Activated T-cell treated with anti-CD3 and anti-CD28 coated beads, Interleukin-2, amount 50 U/mL, for 24 hours (primary cell): ENCODE results near the gene IL1RAPL1.

ENCODE experiments used
- DNase-seq: peaks from one replicate; pipeline ENCODE4 v3.0.0-alpha.2; 2020
- H3K27ac Mint-ChIP-seq: 2 replicates; pipeline ENCODE4 v1.8.0; 2020; ENCODE audit warnings: mild to moderate bottlenecking, mixed read lengths
- H3K27me3 Mint-ChIP-seq: 2 replicates; pipeline ENCODE4 v1.8.0; 2020; ENCODE audit warnings: mixed read lengths
- H3K36me3 Mint-ChIP-seq: 2 replicates; pipeline ENCODE4 v1.8.0; 2020; ENCODE audit warnings: low read depth, mixed read lengths
- H3K4me1 Mint-ChIP-seq: 2 replicates; pipeline ENCODE4 v1.8.0; 2020; ENCODE audit warnings: low read depth, mixed read lengths
- H3K4me3 Mint-ChIP-seq: 2 replicates; pipeline ENCODE4 v1.8.0; 2020; ENCODE audit warnings: mild to moderate bottlenecking, moderate library complexity, mixed read lengths
- H3K9me3 Mint-ChIP-seq: 2 replicates; pipeline ENCODE4 v1.8.0; 2020; ENCODE audit warnings: mixed read lengths

IL1RAPL1 gene

GRCh38 chrX:28889591-28890090, 302.4 kb downstream of the IL1RAPL1 start:
- Mint-ChIP-seq H3K9me3 (no peaks in the 10 kb centered on the region), H3K27ac (no peak overlapping the region), H3K27me3 (no peaks in the 10 kb centered on the region), H3K4me3 (no peak overlapping the region), H3K4me1 (no peaks in the 10 kb centered on the region), H3K36me3 (no peaks in the 10 kb centered on the region)
- no peak for DNase-seq

- peaks cover 2% of the 10 kb centered on the region for H3K9me3 Mint-ChIP-seq
- no peaks in the 10 kb centered on the region for H3K36me3 Mint-ChIP-seq
- no peak overlapping the region for H3K4me3 Mint-ChIP-seq
- no peaks in the 10 kb centered on the region for H3K27me3 Mint-ChIP-seq
- H3K27ac Mint-ChIP-seq = no peak overlapping the region
- no peaks in the 10 kb centered on the region for H3K4me1 Mint-ChIP-seq
- DNase-seq = no peak
These were observed 314.4 kb downstream of the IL1RAPL1 start for GRCh38 chrX:28901637-28902036.

- no peak overlapping the region for H3K27ac Mint-ChIP-seq
- no peaks in the 10 kb centered on the region for H3K4me1 Mint-ChIP-seq
- H3K27me3 Mint-ChIP-seq = peaks cover 9% of the 10 kb centered on the region
- no peak overlapping the region for H3K4me3 Mint-ChIP-seq
- DNase-seq = no peak
- H3K36me3 Mint-ChIP-seq = no peaks in the 10 kb centered on the region
- peaks cover 4% of the 10 kb centered on the region for H3K9me3 Mint-ChIP-seq
These were observed 323.2 kb downstream of the IL1RAPL1 start for GRCh38 chrX:28910487-28910886.

GRCh38 chrX:28920153-28920943, 333.1 kb downstream of the IL1RAPL1 start:
- Mint-ChIP-seq H3K9me3 (no peaks in the 10 kb centered on the region), H3K27me3 (no peaks in the 10 kb centered on the region), H3K4me3 (no peak overlapping the region), H3K27ac (no peak overlapping the region), H3K36me3 (no peaks in the 10 kb centered on the region), H3K4me1 (no peaks in the 10 kb centered on the region)
- DNase-seq = no peak

GRCh38 chrX:28922106-28922505, 334.9 kb downstream of the IL1RAPL1 start:
- Mint-ChIP-seq H3K4me3 (no peak overlapping the region), H3K27me3 (no peaks in the 10 kb centered on the region), H3K36me3 (no peaks in the 10 kb centered on the region), H3K9me3 (no peaks in the 10 kb centered on the region), H3K4me1 (no peaks in the 10 kb centered on the region), H3K27ac (no peak overlapping the region)
- no peak for DNase-seq

GRCh38 chrX:28946846-28947245, 359.6 kb downstream of the IL1RAPL1 start:
- Mint-ChIP-seq H3K4me3 (no peak overlapping the region), H3K9me3 (no peaks in the 10 kb centered on the region), H3K4me1 (no peaks in the 10 kb centered on the region), H3K36me3 (no peaks in the 10 kb centered on the region), H3K27ac (no peak overlapping the region), H3K27me3 (peaks cover 5% of the 10 kb centered on the region)
- no peak for DNase-seq

GRCh38 chrX:28960063-28960462, 372.8 kb downstream of the IL1RAPL1 start:
- Mint-ChIP-seq H3K9me3 (peaks cover 2% of the 10 kb centered on the region), H3K27me3 (peaks cover 2% of the 10 kb centered on the region), H3K4me3 (no peak overlapping the region), H3K4me1 (no peaks in the 10 kb centered on the region), H3K36me3 (no peaks in the 10 kb centered on the region), H3K27ac (no peak overlapping the region)
- no peak for DNase-seq

GRCh38 chrX:28966331-28966730, 379.1 kb downstream of the IL1RAPL1 start:
- H3K4me1 Mint-ChIP-seq = no peaks in the 10 kb centered on the region
- H3K36me3 Mint-ChIP-seq = no peaks in the 10 kb centered on the region
- no peaks in the 10 kb centered on the region for H3K9me3 Mint-ChIP-seq
- DNase-seq = no peak
- no peak overlapping the region for H3K27ac Mint-ChIP-seq
- no peak overlapping the region for H3K4me3 Mint-ChIP-seq
- peaks cover 2% of the 10 kb centered on the region for H3K27me3 Mint-ChIP-seq

- Mint-ChIP-seq H3K27me3 (peaks cover 11% of the 10 kb centered on the region), H3K4me1 (no peaks in the 10 kb centered on the region), H3K9me3 (no peaks in the 10 kb centered on the region), H3K36me3 (no peaks in the 10 kb centered on the region), H3K4me3 (no peak overlapping the region), H3K27ac (no peak overlapping the region)
- DNase-seq = no peak
These were observed 381.9 kb downstream of the IL1RAPL1 start for GRCh38 chrX:28969126-28969525.

- Mint-ChIP-seq H3K27ac (no peak overlapping the region), H3K4me1 (no peaks in the 10 kb centered on the region), H3K27me3 (no peaks in the 10 kb centered on the region), H3K4me3 (no peak overlapping the region), H3K36me3 (no peaks in the 10 kb centered on the region), H3K9me3 (no peaks in the 10 kb centered on the region)
- DNase-seq = no peak
These were observed 392.6 kb downstream of the IL1RAPL1 start for GRCh38 chrX:28979877-28980276.

- Mint-ChIP-seq H3K36me3 (no peaks in the 10 kb centered on the region), H3K9me3 (no peaks in the 10 kb centered on the region), H3K4me3 (no peak overlapping the region), H3K27me3 (no peaks in the 10 kb centered on the region), H3K4me1 (no peaks in the 10 kb centered on the region), H3K27ac (no peak overlapping the region)
- DNase-seq = no peak
These were observed 394.7 kb downstream of the IL1RAPL1 start for GRCh38 chrX:28981952-28982351.

- Mint-ChIP-seq H3K36me3 (no peaks in the 10 kb centered on the region), H3K9me3 (no peaks in the 10 kb centered on the region)
These were observed 401.0 kb downstream of the IL1RAPL1 start for GRCh38 chrX:28988246-28988645.

GRCh38 chrX:28997706-28998463, 410.6 kb downstream of the IL1RAPL1 start:
- no peak overlapping the region for H3K4me3 Mint-ChIP-seq
- peaks cover 2% of the 10 kb centered on the region for H3K9me3 Mint-ChIP-seq
- H3K36me3 Mint-ChIP-seq = no peaks in the 10 kb centered on the region
- H3K27me3 Mint-ChIP-seq = peaks cover 2% of the 10 kb centered on the region
- no peak for DNase-seq
- H3K4me1 Mint-ChIP-seq = no peaks in the 10 kb centered on the region
- no peak overlapping the region for H3K27ac Mint-ChIP-seq

More at GRCh38 chrX:28988246-28988645, 401.0 kb downstream of the IL1RAPL1 start:
- Mint-ChIP-seq H3K27ac (no peak overlapping the region), H3K4me1 (no peaks in the 10 kb centered on the region), H3K27me3 (no peaks in the 10 kb centered on the region), H3K4me3 (no peak overlapping the region)
- DNase-seq = no peak

GRCh38 chrX:28998609-28999135, 411.4 kb downstream of the IL1RAPL1 start:
- H3K9me3 Mint-ChIP-seq = peaks cover 2% of the 10 kb centered on the region
- no peak overlapping the region for H3K27ac Mint-ChIP-seq
- no peaks in the 10 kb centered on the region for H3K36me3 Mint-ChIP-seq
- no peaks in the 10 kb centered on the region for H3K4me1 Mint-ChIP-seq
- no peak overlapping the region for H3K4me3 Mint-ChIP-seq
- no peak for DNase-seq
- H3K27me3 Mint-ChIP-seq = peaks cover 7% of the 10 kb centered on the region

- H3K27me3 Mint-ChIP-seq = peaks cover 4% of the 10 kb centered on the region
- DNase-seq = no peak
These were observed 425.6 kb downstream of the IL1RAPL1 start for GRCh38 chrX:29012867-29013266.

More at GRCh38 chrX:29012867-29013266, 425.6 kb downstream of the IL1RAPL1 start:
- Mint-ChIP-seq H3K36me3 (no peaks in the 10 kb centered on the region), H3K27ac (no peak overlapping the region), H3K4me1 (no peaks in the 10 kb centered on the region), H3K4me3 (no peak overlapping the region), H3K9me3 (peaks cover 10% of the 10 kb centered on the region)
